OCI-LY3 (cell line): ENCODE data around the gene IL16.

Source experiments
- H2AFZ ChIP-seq: fragments of 200-600, 300-600 bp; shearing (Covaris generic); 2 replicates; pipeline ENCODE4 v1.6.0; 2014; ENCODE audit warnings: antibody characterized with exemption, low read depth, low read length
- H3K27ac ChIP-seq: fragments of 200-600, 300-600 bp; sonication (generic); 2 replicates; pipeline ENCODE4 v1.5.1; 2014; ENCODE audit warnings: mild to moderate bottlenecking, low read length, moderate library complexity, mixed read lengths
- H3K27me3 ChIP-seq: fragments of 200-600, 300-600 bp; sonication (generic); 2 replicates; pipeline ENCODE4 v1.6.1; 2014; ENCODE audit warnings: low read depth, low read length, mixed read lengths
- H3K36me3 ChIP-seq: fragments of 200-600, 300-600 bp; sonication (generic); replicated peaks from 2 replicates; pipeline ENCODE3; 2014; ENCODE audit warnings: low read depth, low read length, mixed read lengths
- H3K4me1 ChIP-seq: fragments of 300-600, 200-600 bp; sonication (generic); 2 replicates; pipeline ENCODE4 v1.6.1; 2014; ENCODE audit warnings: low read length, mixed read lengths
- H3K4me2 ChIP-seq: fragments of 200-600, 300-600 bp; sonication (generic); 2 replicates; pipeline ENCODE4 v1.6.1; 2014; ENCODE audit warnings: low read length, mixed read lengths
- H3K4me3 ChIP-seq: fragments of 300-600, 200-600 bp; sonication (generic); 2 replicates; pipeline ENCODE4 v1.5.1; 2014; ENCODE audit warnings: antibody characterized with exemption, mild to moderate bottlenecking, low read length, moderate library complexity
- H3K79me2 ChIP-seq: fragments of 300-600, 200-600 bp; shearing (Covaris generic); 2 replicates; pipeline ENCODE4 v1.6.1; 2014; ENCODE audit warnings: mild to moderate bottlenecking, low read length, mixed read lengths
- H3K9ac ChIP-seq: fragments of 300-600, 200-600 bp; shearing (Covaris generic); 2 replicates; pipeline ENCODE4 v1.6.0; 2014; ENCODE audit warnings: mild to moderate bottlenecking, low read length, moderate library complexity
- H3K9me3 ChIP-seq: fragments of 200-600, 300-600 bp; shearing (Covaris generic); 2 replicates; pipeline ENCODE4 v1.6.1; 2014; ENCODE audit warnings: low read length, mixed read lengths; ENCODE audit not compliant: insufficient read depth
- H4K20me1 ChIP-seq: fragments of 200-600, 300-600 bp; sonication (generic); 2 replicates; pipeline ENCODE4 v1.6.1; 2016; ENCODE audit warnings: low read length, mixed read lengths; ENCODE audit not compliant: insufficient read depth
- CTCF ChIP-seq: fragments of 200-600, 300-600 bp; sonication (generic); IDR thresholded peaks from 2 replicates; pipeline ENCODE4 v1.5.1; 2014; ENCODE audit warnings: antibody characterized with exemption, low read length, low read depth
- EZH2phosphoT487 ChIP-seq: fragments of 200-600 bp; shearing (Covaris generic); IDR thresholded peaks from 2 replicates; pipeline ENCODE4 v1.6.1; 2018; ENCODE audit warnings: antibody characterized with exemption, mixed run types, low read depth

The IL16 gene

GRCh38 chr15:81170511-81170910, 26.2 kb upstream of the IL16 start:
- Histone ChIP-seq H3K9me3 (no peaks in the 10 kb centered on the region), H3K4me2 (no peak overlapping the region), H3K27me3 (peaks cover 19% of the 10 kb centered on the region), H3K9ac (no peak overlapping the region), H3K4me1 (no peaks in the 10 kb centered on the region), H3K36me3 (no peaks in the 10 kb centered on the region), H3K27ac (no peak overlapping the region), H2AFZ (no peak overlapping the region), H3K4me3 (no peak overlapping the region), H3K79me2 (no peaks in the 10 kb centered on the region), H4K20me1 (no peaks in the 10 kb centered on the region)
- no peak for TF ChIP-seq CTCF
- TF ChIP-seq EZH2phosphoT487, result no peak

- Histone ChIP-seq H3K36me3 (no peaks in the 10 kb centered on the region), H4K20me1 (no peaks in the 10 kb centered on the region), H3K9me3 (no peaks in the 10 kb centered on the region), H3K4me3 (no peak overlapping the region), H3K4me1 (no peaks in the 10 kb centered on the region), H2AFZ (no peak overlapping the region), H3K27ac (no peak overlapping the region), H3K79me2 (no peaks in the 10 kb centered on the region), H3K4me2 (no peak overlapping the region), H3K27me3 (peaks cover 19% of the 10 kb centered on the region), H3K9ac (no peak overlapping the region)
- TF ChIP-seq CTCF, result no peak
- TF ChIP-seq EZH2phosphoT487, result no peak
Observed at GRCh38 chr15:81171286-81171685, 25.4 kb upstream of the IL16 start.

- Histone ChIP-seq H3K4me3 (no peak overlapping the region), H2AFZ (no peak overlapping the region), H3K27me3 (peaks cover 24% of the 10 kb centered on the region), H3K27ac (no peak overlapping the region), H3K9me3 (no peaks in the 10 kb centered on the region), H4K20me1 (no peaks in the 10 kb centered on the region), H3K9ac (no peak overlapping the region), H3K36me3 (no peaks in the 10 kb centered on the region), H3K4me1 (no peaks in the 10 kb centered on the region), H3K4me2 (no peak overlapping the region), H3K79me2 (no peaks in the 10 kb centered on the region)
- TF ChIP-seq CTCF (no peak), EZH2phosphoT487 (no peak)
Observed at GRCh38 chr15:81174125-81174791, 22.4 kb upstream of the IL16 start.

- Histone ChIP-seq H3K36me3 (no peaks in the 10 kb centered on the region), H3K4me2 (no peak overlapping the region), H3K9me3 (no peaks in the 10 kb centered on the region), H3K27ac (no peak overlapping the region), H3K4me3 (no peak overlapping the region), H3K79me2 (no peaks in the 10 kb centered on the region), H3K4me1 (no peaks in the 10 kb centered on the region), H3K27me3 (peaks cover 28% of the 10 kb centered on the region), H3K9ac (no peak overlapping the region), H4K20me1 (no peaks in the 10 kb centered on the region), H2AFZ (no peak overlapping the region)
- TF ChIP-seq CTCF, result no peak
- TF ChIP-seq EZH2phosphoT487, result no peak
Observed at GRCh38 chr15:81174792-81175327, 21.8 kb upstream of the IL16 start.
